ACC112 (cell line): ENCODE results near the gene C1GALT1.
"Not testable (repeated sequence)": the region's sequence is repeated elsewhere in the genome, so short reads cannot be mapped to it uniquely, and the experiment has no call there.

ENCODE experiments used
- H2AFZ ChIP-seq: fragments of 200-600 bp; sonication (generic); one replicate; pipeline ENCODE4 v1.6.0; 2017; ENCODE audit warnings: antibody characterized with exemption, low read length; ENCODE audit not compliant: unreplicated experiment
- H3K27ac ChIP-seq: fragments of 200-600 bp; sonication (generic); 2 replicates; pipeline ENCODE4 v1.5.1; 2014; ENCODE audit warnings: low read depth, mild to moderate bottlenecking, antibody characterized with exemption, low read length, moderate library complexity
- H3K27me3 ChIP-seq: fragments of 200-600 bp; sonication (generic); 2 replicates; pipeline ENCODE4 v1.6.1; 2014; ENCODE audit warnings: mild to moderate bottlenecking, antibody characterized with exemption, low read length, moderate library complexity, mixed read lengths; ENCODE audit not compliant: insufficient read depth
- H3K36me3 ChIP-seq: fragments of 200-600 bp; sonication (generic); 2 replicates; pipeline ENCODE4 v1.6.1; 2016; ENCODE audit warnings: mild to moderate bottlenecking, antibody characterized with exemption, low read length, moderate library complexity, mixed read lengths; ENCODE audit not compliant: insufficient read depth
- H3K4me1 ChIP-seq: fragments of 200-600 bp; sonication (generic); one replicate; pipeline ENCODE4 v1.6.1; 2016; ENCODE audit warnings: low read length, mixed read lengths; ENCODE audit not compliant: insufficient read depth, unreplicated experiment, control insufficient read depth
- H3K4me3 ChIP-seq: fragments of 200-600 bp; sonication (generic); 2 replicates; pipeline ENCODE4 v1.5.1; 2014; ENCODE audit warnings: mild to moderate bottlenecking, low read depth, low read length
- H3K79me2 ChIP-seq: fragments of 200-600 bp; sonication (generic); one replicate; pipeline ENCODE4 v1.6.0; 2016; ENCODE audit warnings: low read length; ENCODE audit not compliant: control insufficient read depth, unreplicated experiment, insufficient read depth

C1GALT1 gene

GRCh38 chr7:7183061-7183837, 905 bp downstream of the C1GALT1 start:
- peaks cover 72% of the 10 kb centered on the region for H3K79me2 ChIP-seq
- H3K4me3 ChIP-seq: peak overlapping the region; percentile 98
- 0 out of 2 replicates have a peak, but pooled peaks cover 8% of the 10 kb centered on the region for H3K36me3 ChIP-seq
- H3K27ac ChIP-seq: peak overlapping the region; percentile 64
- H3K4me1 ChIP-seq: peaks cover 28% of the 10 kb centered on the region
- peak overlapping the region; percentile 84 for H2AFZ ChIP-seq
- H3K27me3 ChIP-seq: no peaks in the 10 kb centered on the region

- Histone ChIP-seq H3K4me1 (peaks cover 21% of the 10 kb centered on the region), H3K4me3 (peak overlapping the region; percentile 98), H3K36me3 (0 out of 2 replicates have a peak, but pooled peaks cover 8% of the 10 kb centered on the region), H3K79me2 (peaks cover 70% of the 10 kb centered on the region), H3K27ac (peak overlapping the region; percentile 64), H3K27me3 (no peaks in the 10 kb centered on the region), H2AFZ (peak overlapping the region; percentile 77)
These were observed 1.6 kb downstream of the C1GALT1 start for GRCh38 chr7:7183838-7184463.

GRCh38 chr7:7185371-7185989, 3.1 kb downstream of the C1GALT1 start:
- Histone ChIP-seq H3K36me3 (0 out of 2 replicates have a peak, but pooled peaks cover 8% of the 10 kb centered on the region), H3K79me2 (peaks cover 71% of the 10 kb centered on the region), H3K4me3 (peak overlapping the region; percentile 98), H3K27ac (no peak overlapping the region), H3K4me1 (peaks cover 35% of the 10 kb centered on the region), H3K27me3 (no peaks in the 10 kb centered on the region), H2AFZ (no peak overlapping the region)

DNA sequence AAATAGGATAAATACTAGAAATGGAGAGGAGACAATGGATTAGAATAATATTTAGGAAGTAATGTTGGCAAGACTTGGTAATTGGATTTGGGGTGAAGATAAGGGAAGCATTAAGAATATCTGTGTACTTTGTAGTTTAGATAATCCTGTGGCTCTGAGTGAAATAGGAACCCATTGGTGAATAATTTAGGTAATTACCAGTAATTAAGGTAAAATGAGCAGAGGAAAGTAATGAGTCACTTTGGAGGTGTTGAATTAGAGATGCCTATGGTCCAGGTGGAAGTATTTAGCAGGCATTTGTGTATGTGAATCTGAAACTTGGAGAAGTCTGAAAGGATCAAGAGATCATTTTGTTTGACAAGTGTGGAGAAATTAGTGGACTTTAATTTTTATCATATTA, 5.7 kb downstream of the C1GALT1 start:
- H3K4me1 ChIP-seq: peaks cover 32% of the 10 kb centered on the region
- peaks cover 20% of the 10 kb centered on the region; the same call in 1 of the 2 replicates for H3K36me3 ChIP-seq

GRCh38 chr7:7188742-7189141, 6.4 kb downstream of the C1GALT1 start:
- Histone ChIP-seq H3K27ac (no peak overlapping the region), H3K4me1 (peaks cover 32% of the 10 kb centered on the region), H3K4me3 (no peak overlapping the region), H3K79me2 (peaks cover 90% of the 10 kb centered on the region), H3K36me3 (peaks cover 20% of the 10 kb centered on the region; the same call in 1 of the 2 replicates), H3K27me3 (no peaks in the 10 kb centered on the region), H2AFZ (no peak overlapping the region)

More for the DNA sequence above, 5.7 kb downstream of the C1GALT1 start:
- H2AFZ ChIP-seq: no peak overlapping the region
- no peaks in the 10 kb centered on the region for H3K27me3 ChIP-seq
- H3K79me2 ChIP-seq: peaks cover 91% of the 10 kb centered on the region
- no peak overlapping the region for H3K4me3 ChIP-seq
- no peak overlapping the region for H3K27ac ChIP-seq

GRCh38 chr7:7190142-7190541, 7.8 kb downstream of the C1GALT1 start:
- Histone ChIP-seq H3K27ac (0 out of 2 replicates have a peak overlapping the region, but pooled peaks have one; percentile 11), H3K4me3 (peak overlapping the region; percentile 66), H2AFZ (peak overlapping the region; percentile 28), H3K4me1 (peaks cover 22% of the 10 kb centered on the region), H3K36me3 (peaks cover 20% of the 10 kb centered on the region; the same call in 1 of the 2 replicates), H3K27me3 (no peaks in the 10 kb centered on the region), H3K79me2 (peaks cover 90% of the 10 kb centered on the region)

GRCh38 chr7:7191137-7191536, 8.8 kb downstream of the C1GALT1 start:
- H3K36me3 ChIP-seq: peaks cover 18% of the 10 kb centered on the region; the same call in 1 of the 2 replicates
- no peak overlapping the region for H3K4me3 ChIP-seq
- no peaks in the 10 kb centered on the region for H3K27me3 ChIP-seq
- no peak overlapping the region for H3K27ac ChIP-seq
- peaks cover 88% of the 10 kb centered on the region for H3K79me2 ChIP-seq
- H2AFZ ChIP-seq: no peak overlapping the region
- peaks cover 17% of the 10 kb centered on the region for H3K4me1 ChIP-seq

GRCh38 chr7:7192798-7193788, 10.7 kb downstream of the C1GALT1 start:
- Histone ChIP-seq H3K4me1 (peaks cover 17% of the 10 kb centered on the region), H3K79me2 (peaks cover 74% of the 10 kb centered on the region), H3K36me3 (peaks cover 12% of the 10 kb centered on the region; the same call in 1 of the 2 replicates)
- not testable (repeated sequence) for H3K4me3 ChIP-seq, H3K27me3 ChIP-seq, H3K27ac ChIP-seq, H2AFZ ChIP-seq

GRCh38 chr7:7199592-7199991, 17.2 kb downstream of the C1GALT1 start:
- Histone ChIP-seq H3K79me2 (peaks cover 56% of the 10 kb centered on the region), H3K36me3 (peaks cover 10% of the 10 kb centered on the region)
- not testable (repeated sequence) for H3K27me3 ChIP-seq, H2AFZ ChIP-seq, H3K4me3 ChIP-seq, H3K4me1 ChIP-seq, H3K27ac ChIP-seq

- H3K27ac ChIP-seq, H3K4me3 ChIP-seq, H3K27me3 ChIP-seq, H3K4me1 ChIP-seq, H2AFZ ChIP-seq: not testable (repeated sequence)
- Histone ChIP-seq H3K36me3 (peaks cover 15% of the 10 kb centered on the region), H3K79me2 (peaks cover 55% of the 10 kb centered on the region)
These were observed 17.9 kb downstream of the C1GALT1 start for GRCh38 chr7:7200255-7200654.
